ENCODE data around the gene TBXA2R. TPM values are rescaled to one million over a fixed set of nuclear protein-coding genes. Genes with fewer than 3 reads are reported as not detected.

The TBXA2R gene
- total RNA-seq, 4 donors from 2014 or later: 4.8 to 17.2 (median 7.7) TPM

GRCh38 chr19:3638208-3639193 is 31.8 kb upstream of the TBXA2R start:
- intact Hi-C loops (cut with DNase I): no loop called here
- WGBS: 90% methylated on average over 35 of the region's 55 CpGs
- Histone ChIP-seq H3K9me3 (no peaks in the 10 kb centered on the region), H3K36me3 (peaks cover 69 to 100% (median 93%) of the 10 kb centered on the region in 4 donors), H3K27me3 (no peaks in the 10 kb centered on the region), H3K4me3 (no peak overlapping the region), H3K27ac (replicated peaks in 1 of 4) (no peak overlapping the region), H3K4me1 (no peaks in the 10 kb centered on the region)
- DNase-seq (ENCODE audit: extremely low spot score): no peak
- TF ChIP-seq, protein P1, sequence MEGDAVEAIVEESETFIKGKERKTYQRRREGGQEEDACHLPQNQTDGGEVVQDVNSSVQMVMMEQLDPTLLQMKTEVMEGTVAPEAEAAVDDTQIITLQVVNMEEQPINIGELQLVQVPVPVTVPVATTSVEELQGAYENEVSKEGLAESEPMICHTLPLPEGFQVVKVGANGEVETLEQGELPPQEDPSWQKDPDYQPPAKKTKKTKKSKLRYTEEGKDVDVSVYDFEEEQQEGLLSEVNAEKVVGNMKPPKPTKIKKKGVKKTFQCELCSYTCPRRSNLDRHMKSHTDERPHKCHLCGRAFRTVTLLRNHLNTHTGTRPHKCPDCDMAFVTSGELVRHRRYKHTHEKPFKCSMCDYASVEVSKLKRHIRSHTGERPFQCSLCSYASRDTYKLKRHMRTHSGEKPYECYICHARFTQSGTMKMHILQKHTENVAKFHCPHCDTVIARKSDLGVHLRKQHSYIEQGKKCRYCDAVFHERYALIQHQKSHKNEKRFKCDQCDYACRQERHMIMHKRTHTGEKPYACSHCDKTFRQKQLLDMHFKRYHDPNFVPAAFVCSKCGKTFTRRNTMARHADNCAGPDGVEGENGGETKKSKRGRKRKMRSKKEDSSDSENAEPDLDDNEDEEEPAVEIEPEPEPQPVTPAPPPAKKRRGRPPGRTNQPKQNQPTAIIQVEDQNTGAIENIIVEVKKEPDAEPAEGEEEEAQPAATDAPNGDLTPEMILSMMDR (IDR thresholded peaks at IDR 0.05): no peak
- TF ChIP-seq POLR2AphosphoS5 (IDR thresholded peaks at IDR 0.05) (no peak), POLR2A (IDR thresholded peaks at IDR 0.05; ENCODE audit: low read depth) (no peak), EP300 (IDR thresholded peaks at IDR 0.05) (no peak)

DNA sequence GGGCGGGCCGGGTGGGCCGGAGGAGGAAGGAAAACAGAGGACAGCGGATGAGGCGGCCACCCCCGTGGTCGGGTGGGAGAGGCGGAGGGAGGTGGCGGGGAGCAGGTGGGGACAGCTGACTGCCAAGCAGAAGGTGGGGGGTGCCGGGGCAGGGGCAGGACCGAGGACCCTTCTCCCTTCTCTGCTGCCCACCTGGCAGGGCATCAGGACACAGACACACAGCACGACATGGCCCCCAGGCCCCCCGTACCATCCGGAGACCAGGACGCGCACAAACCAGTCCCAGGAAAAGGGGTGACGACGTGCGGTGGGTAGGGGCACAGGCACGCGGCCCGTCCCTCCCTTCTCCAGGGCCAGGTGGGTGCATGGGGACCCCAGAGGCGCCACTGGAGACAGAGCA is 30.9 kb upstream of the TBXA2R start:
- peaks cover 64 to 100% (median 93%) of the 10 kb centered on the region in 4 donors for H3K36me3 ChIP-seq
- H3K27me3 ChIP-seq: no peaks in the 10 kb centered on the region
- peaks cover 0 to 8% (median 3%) of the 10 kb centered on the region in 4 donors for H3K4me1 ChIP-seq
- TF ChIP-seq, protein P1 (IDR thresholded peaks at IDR 0.05): no peak
- no peak for TF ChIP-seq EP300 (IDR thresholded peaks at IDR 0.05)
- TF ChIP-seq POLR2A (IDR thresholded peaks at IDR 0.05; ENCODE audit: low read depth): no peak
- no peak for TF ChIP-seq POLR2AphosphoS5 (IDR thresholded peaks at IDR 0.05)
- H3K4me3 ChIP-seq: no peak overlapping the region
- no peak for DNase-seq (ENCODE audit: extremely low spot score)
- no peaks in the 10 kb centered on the region for H3K9me3 ChIP-seq
- WGBS: 90% methylated on average over 16 of the region's 23 CpGs
- intact Hi-C loops (cut with DNase I): no loop called here
- no peak overlapping the region for H3K27ac ChIP-seq (replicated peaks in 1 of 4)

GRCh38 chr19:3636962-3637361 is 30.3 kb upstream of the TBXA2R start:
- intact Hi-C loops (cut with DNase I): no loop called here
- peaks cover 0 to 13% (median 4%) of the 10 kb centered on the region in 4 donors for H3K4me1 ChIP-seq
- H3K36me3 ChIP-seq: peaks cover 66 to 100% (median 93%) of the 10 kb centered on the region in 4 donors
- no peak for TF ChIP-seq EP300 (IDR thresholded peaks at IDR 0.05)
- TF ChIP-seq POLR2AphosphoS5 (IDR thresholded peaks at IDR 0.05): no peak
- TF ChIP-seq, protein P1 (IDR thresholded peaks at IDR 0.05): no peak
- TF ChIP-seq POLR2A (IDR thresholded peaks at IDR 0.05; ENCODE audit: low read depth): no peak
- no peak for DNase-seq (ENCODE audit: extremely low spot score)
- WGBS: 86% methylated on average over 6 of the region's 20 CpGs
- H3K9me3 ChIP-seq: no peaks in the 10 kb centered on the region
- no peaks in the 10 kb centered on the region for H3K27me3 ChIP-seq
- no peak overlapping the region for H3K27ac ChIP-seq (replicated peaks in 1 of 4)
- H3K4me3 ChIP-seq: no peak overlapping the region

DNA sequence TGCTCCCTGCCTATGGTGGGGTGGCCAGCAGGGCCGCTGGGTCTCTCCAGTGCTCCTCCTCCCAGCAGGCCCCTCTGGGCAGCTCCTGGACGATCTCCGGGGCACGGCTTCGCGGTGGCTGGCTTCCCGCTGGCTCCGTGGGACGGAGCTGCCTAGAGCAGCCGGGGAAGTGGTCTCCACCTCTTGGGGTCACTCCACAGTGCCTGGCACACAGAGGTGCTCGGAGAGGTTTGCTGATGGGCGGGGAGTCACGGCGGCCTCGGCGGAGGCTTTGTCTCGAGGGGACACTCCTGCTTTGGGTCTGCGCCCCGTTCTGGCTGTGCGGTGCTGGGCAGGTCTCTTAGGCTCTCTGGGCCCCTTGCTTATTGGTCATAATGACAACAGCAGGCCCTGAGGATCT is 29.8 kb upstream of the TBXA2R start:
- Histone ChIP-seq H3K9me3 (no peaks in the 10 kb centered on the region), H3K4me3 (no peak overlapping the region), H3K4me1 (peaks cover 0 to 13% (median 4%) of the 10 kb centered on the region in 4 donors), H3K36me3 (peaks cover 65 to 100% (median 93%) of the 10 kb centered on the region in 4 donors), H3K27ac (replicated peaks in 1 of 4) (no peak overlapping the region), H3K27me3 (no peaks in the 10 kb centered on the region)
- TF ChIP-seq POLR2A (IDR thresholded peaks at IDR 0.05; ENCODE audit: low read depth) (no peak), POLR2AphosphoS5 (IDR thresholded peaks at IDR 0.05) (no peak), EP300 (IDR thresholded peaks at IDR 0.05) (no peak)
- TF ChIP-seq, protein P1 (IDR thresholded peaks at IDR 0.05): no peak
- intact Hi-C loops (cut with DNase I): no loop called here
- WGBS: 83% methylated on average over 9 of the region's 20 CpGs
- DNase-seq (ENCODE audit: extremely low spot score): no peak
